OCI-LY3 (cell line): ENCODE measurements around the gene RAB13.

ENCODE experiments used
- CTCF ChIP-seq: fragments of 200-600, 300-600 bp; sonication (generic); IDR thresholded peaks from 2 replicates; pipeline ENCODE4 v1.5.1; 2014; ENCODE audit warnings: antibody characterized with exemption, low read length, low read depth
- EZH2phosphoT487 ChIP-seq: fragments of 200-600 bp; shearing (Covaris generic); IDR thresholded peaks from 2 replicates; pipeline ENCODE4 v1.6.1; 2018; ENCODE audit warnings: antibody characterized with exemption, mixed run types, low read depth

GRCh38 chr1:153934746-153935145, 51.4 kb downstream of the RAB13 start:
- TF ChIP-seq EZH2phosphoT487 (no peak), CTCF (no peak)
